HL-60/S4 (cell line): ENCODE results near the gene INTS6.
"Not testable (repeated sequence)": the region's sequence is repeated elsewhere in the genome, so short reads cannot be mapped to it uniquely, and the experiment has no call there.

ENCODE experiments used
- in situ Hi-C: fragments of 300-500 bp; cut with MboI; formaldehyde crosslinking; loops from 2 replicates; pipeline ENCODE4 v1.14.3; 2022; ENCODE audit warnings: low sequenced_read_pairs

INTS6 gene

GRCh38 chr13:51419001-51419636 lies 33.7 kb downstream of the INTS6 start:
- in situ Hi-C loops: no loop called here

GRCh38 chr13:51417716-51418115 lies 35.1 kb downstream of the INTS6 start:
- in situ Hi-C loops: no loop called here

DNA sequence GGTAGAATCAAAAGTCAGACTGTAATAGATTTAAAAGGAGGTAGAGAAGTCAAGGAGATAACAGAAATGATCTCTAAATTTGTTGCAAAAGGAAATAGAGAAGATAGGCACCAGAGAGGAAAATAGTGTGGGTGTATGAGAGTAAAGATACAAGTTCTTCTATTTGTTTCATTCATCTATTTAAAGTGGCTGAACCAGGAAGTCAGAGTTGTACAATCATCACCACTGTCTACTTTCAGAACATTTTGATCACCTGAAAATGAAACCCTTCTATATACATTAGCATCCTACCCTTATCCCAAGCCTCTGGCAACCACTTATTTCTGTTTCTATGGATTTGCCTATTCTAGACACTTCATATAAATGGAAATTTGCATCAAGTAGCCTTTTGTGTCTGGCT lies 36.7 kb downstream of the INTS6 start:
- in situ Hi-C loops: no loop called here

GRCh38 chr13:51415339-51415738 lies 37.5 kb downstream of the INTS6 start:
- in situ Hi-C loops: not testable (repeated sequence)

GRCh38 chr13:51412431-51412830 lies 40.4 kb downstream of the INTS6 start:
- in situ Hi-C loops: no loop called here

- in situ Hi-C loops: no loop called here
These were observed 47.7 kb downstream of the INTS6 start for GRCh38 chr13:51405176-51405575.

DNA sequence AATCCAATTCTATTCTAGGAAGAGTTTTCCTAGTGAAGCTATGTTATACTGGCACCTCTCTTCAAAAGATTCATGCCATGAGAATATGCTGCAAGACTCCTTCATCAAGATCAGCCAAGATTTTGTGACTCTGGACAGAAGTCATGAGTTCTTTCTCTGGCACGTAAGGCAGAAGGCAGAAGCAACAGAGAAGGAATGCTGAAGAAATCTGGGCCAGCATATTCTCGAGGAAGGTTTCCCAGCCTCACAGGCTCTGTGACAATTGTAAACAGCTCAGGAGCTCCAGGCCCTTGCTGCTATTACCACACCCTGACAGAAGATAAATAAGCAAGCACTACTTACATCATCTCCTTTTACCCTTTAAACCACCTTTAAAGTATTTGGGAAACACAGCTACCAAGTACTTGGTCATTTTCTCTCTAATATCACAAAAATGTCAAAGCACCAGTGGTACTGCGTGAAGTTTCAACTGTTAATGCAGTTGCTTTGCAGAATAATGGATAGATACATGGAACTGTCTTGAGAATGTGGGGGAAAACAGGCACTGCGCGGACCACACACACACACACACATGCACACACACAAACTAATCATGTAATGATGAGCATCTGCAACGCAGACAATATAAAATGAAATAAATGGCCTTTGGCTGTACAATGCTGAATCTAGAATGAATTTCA lies 55.4 kb downstream of the INTS6 start:
- in situ Hi-C loops: no loop called here

DNA sequence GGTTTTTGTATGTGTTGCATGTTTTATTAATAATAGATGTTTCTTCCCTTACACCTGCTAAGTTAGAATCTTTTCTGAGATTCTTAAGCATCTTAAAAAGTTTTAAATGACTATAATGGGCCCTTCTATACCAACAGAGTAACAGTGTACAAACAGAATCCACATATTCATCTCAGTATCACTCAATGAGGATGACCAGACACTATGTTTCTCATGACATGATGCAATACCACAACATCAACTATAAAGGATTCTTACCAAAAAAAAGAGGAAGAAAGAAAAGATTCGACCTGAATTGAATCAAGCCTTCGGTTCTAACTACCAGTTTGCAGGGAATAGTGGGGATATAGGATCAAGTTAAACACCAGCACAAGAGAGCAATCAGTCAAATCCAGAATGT lies 56.5 kb downstream of the INTS6 start:
- in situ Hi-C loops: no loop called here

- in situ Hi-C loops: no loop called here
These were observed 58.1 kb downstream of the INTS6 start for GRCh38 chr13:51394724-51395123.

GRCh38 chr13:51385114-51385513 lies 67.7 kb downstream of the INTS6 start:
- in situ Hi-C loops: no loop called here

GRCh38 chr13:51380269-51380668 lies 72.6 kb downstream of the INTS6 start:
- in situ Hi-C loops: no loop called here

DNA sequence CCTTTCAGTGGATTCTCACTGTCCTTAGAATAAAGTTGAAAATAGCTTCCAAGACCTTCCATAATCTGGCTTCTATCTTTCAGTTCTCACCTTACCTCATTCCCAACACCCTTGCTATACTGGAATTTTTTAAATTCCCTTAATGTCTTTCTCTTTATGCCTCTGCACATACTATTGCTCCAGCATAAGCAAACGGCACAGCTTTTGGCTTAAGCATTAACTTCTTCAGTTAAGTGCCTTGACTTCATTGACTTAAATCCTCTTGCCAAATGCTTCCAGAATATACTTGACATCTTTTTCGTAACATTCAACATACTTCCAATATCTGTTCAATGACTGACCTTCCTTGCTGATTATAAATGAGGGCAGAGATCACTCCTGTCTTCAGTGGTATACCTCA lies 79.4 kb downstream of the INTS6 start:
- in situ Hi-C loops: no loop called here

DNA sequence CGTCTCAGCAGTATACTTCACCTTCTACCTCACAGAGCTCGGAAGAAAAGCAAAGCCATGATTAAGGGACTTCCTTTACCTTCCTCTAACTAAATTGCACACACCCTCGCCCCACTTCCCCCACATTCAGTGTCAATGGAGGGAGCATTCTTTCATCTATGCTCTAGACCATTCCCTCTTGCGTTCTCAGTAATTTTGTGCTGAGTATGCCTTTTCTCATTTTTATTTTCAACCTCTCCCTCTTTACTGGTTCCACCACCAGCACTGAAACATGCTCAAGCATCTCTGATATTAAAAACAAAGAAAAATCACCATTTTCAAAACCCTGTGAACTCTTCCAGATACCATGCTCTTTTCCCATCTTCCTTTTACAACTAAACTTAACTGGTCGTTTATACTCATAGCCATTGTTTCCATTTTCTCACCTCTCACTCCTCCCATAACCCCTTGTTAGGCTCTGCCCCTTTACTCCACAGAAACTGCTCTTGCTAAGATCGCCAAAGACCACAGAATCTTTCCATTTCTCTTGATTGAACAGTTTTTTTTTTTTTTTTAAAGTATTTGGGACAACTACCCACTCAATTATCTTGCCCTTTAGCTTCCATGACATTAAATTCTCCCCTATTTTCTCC lies 81.0 kb downstream of the INTS6 start:
- in situ Hi-C loops: no loop called here

GRCh38 chr13:51370811-51371210 lies 82.0 kb downstream of the INTS6 start:
- in situ Hi-C loops: no loop called here

GRCh38 chr13:51370116-51370515 lies 82.7 kb downstream of the INTS6 start:
- in situ Hi-C loops: no loop called here

DNA sequence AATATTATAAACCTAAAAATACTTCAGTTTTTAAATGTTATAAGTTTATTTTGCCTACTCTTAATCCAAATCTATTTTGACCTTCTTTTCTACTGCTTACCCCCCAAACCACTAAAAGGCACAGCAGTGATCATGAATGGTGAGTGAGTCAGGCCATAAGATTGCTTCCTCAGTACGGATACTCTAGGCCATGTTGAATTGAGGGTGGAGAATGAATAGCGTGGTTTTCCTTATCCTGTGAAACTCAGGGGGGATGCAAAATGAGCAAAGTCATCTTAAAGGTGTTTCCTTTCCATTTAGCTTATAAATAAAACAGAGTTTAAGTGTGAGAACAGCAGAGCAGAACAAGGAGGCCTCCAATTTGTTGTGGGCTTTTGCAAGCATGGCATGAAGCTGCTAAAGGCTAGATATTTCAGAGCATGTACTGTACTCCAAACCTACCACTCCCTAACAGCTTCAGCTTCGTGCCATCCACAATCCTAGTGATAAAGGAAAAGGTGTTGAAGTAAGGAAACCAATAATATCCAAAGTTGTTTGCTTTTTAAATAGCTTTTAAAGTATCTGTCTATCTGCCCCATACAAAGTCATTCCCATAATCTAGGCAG lies 88.3 kb downstream of the INTS6 start:
- in situ Hi-C loops: no loop called here

- in situ Hi-C loops: no loop called here
These were observed 89.2 kb downstream of the INTS6 start for GRCh38 chr13:51363625-51364024.

DNA sequence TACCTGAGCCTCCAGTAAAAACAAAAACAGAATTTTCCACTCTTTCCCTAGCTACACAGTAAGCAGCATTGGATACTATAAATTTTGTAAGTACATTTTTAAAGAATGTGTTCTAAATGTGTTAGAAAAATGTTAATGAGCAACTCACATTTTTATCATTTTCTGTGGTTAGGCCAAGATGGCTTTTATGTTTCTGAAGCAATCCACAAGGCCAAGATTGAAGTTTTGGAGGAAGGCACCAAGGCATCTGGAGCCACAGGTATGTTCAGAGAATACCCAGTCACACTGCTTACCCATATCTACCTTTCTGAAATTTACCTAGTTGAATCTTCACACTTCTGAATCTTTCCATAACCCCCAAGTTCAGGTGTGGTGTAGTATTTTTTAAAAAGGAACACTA lies 91.7 kb downstream of the INTS6 start:
- in situ Hi-C loops: no loop called here

DNA sequence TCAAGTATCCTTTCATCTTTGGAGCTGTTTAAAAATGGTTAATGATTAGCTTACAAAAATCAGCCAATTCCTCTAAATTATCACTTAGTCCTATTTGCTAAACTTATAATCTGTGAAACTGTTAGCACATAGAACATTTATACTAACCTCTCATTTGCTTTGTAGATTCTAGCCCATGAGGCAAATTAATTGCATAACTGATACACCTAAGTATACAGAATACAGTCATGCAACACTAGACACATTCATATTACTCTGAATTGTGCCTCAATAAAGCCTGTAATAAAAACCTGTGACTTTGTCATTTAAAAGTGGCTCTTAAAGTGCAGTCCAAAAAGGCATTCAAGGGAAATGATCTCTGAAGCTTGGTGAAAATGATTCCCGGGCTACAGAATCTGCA lies 92.3 kb downstream of the INTS6 start:
- in situ Hi-C loops: no loop called here

DNA sequence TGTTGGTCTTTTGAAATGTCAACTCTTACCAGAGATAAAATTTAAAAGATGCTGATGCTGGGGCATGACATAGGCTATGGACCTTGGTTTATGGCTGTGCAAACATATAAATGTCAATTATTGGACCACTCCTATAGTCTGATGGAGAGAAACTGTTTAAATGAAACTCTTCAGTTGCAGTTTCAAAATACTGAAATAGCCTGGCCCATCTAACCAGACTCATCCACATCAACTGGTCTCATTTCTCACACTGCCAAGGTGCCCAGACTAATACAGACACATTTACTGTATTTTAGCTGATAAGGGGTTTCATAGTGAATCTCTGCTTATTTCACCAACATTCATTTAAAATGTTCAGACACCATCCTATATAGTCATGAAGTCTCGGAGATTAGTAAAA lies 93.5 kb downstream of the INTS6 start:
- in situ Hi-C loops: no loop called here

DNA sequence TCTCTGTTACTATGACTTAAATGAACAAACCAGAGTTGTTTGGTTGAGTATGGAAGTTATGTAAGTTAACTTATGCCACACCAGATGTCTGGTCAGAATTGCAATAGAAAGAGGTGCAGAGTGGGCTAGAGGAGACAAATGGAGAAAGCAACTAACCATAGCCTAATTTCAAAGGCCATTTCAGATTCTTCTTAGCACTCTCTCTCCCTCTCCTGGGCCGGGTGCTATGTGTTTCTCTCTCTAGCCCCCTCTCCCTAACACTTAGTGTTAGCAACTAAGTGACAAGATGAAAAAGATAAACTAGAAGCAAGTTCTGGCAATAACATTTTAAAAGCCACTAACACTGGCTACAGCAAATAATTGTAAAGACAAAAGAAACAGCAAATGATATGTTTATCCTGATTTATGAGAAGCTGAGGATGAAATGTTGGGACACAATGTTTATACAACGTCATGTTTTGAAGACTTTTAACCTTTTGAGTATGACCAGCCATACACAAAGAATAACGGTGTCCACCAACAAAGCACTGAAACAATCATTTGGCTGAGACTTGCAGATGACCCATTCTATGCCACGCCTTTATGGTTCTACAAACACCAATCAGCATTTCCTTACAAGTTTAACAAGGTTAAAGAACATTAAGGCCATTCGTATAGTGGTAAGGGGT lies 94.8 kb downstream of the INTS6 start:
- in situ Hi-C loops: no loop called here
